ENCODE measurements around the gene SNAP25.

The SNAP25 gene

GRCh38 chr20:10225439-10226060, 6.9 kb downstream of the SNAP25 start:
- no peak overlapping the region for H3K4me3 ChIP-seq (ENCODE audit: low read depth, low read length)
- DNase-seq (ENCODE audit: low read depth) = no peak
- TF ChIP-seq CTCF (IDR thresholded peaks at IDR 0.05; ENCODE audit: control insufficient read depth, extremely low read depth, insufficient read depth) = peak; percentile 26

- no peak overlapping the region for H3K4me3 ChIP-seq (ENCODE audit: low read depth, low read length)
- TF ChIP-seq CTCF (IDR thresholded peaks at IDR 0.05; ENCODE audit: control insufficient read depth, extremely low read depth, insufficient read depth) = no peak
- no peak for DNase-seq (ENCODE audit: low read depth)
Measured at GRCh38 chr20:10228330-10228729, 9.7 kb downstream of the SNAP25 start.

- TF ChIP-seq CTCF (IDR thresholded peaks at IDR 0.05; ENCODE audit: control insufficient read depth, extremely low read depth, insufficient read depth) = no peak
- DNase-seq (ENCODE audit: low read depth) = no peak
- no peak overlapping the region for H3K4me3 ChIP-seq (ENCODE audit: low read depth, low read length)
Measured at GRCh38 chr20:10231290-10231689, 12.7 kb downstream of the SNAP25 start.

- TF ChIP-seq CTCF (IDR thresholded peaks at IDR 0.05; ENCODE audit: control insufficient read depth, extremely low read depth, insufficient read depth) = no peak
- DNase-seq (ENCODE audit: low read depth) = no peak
- no peak overlapping the region for H3K4me3 ChIP-seq (ENCODE audit: low read depth, low read length)
Measured at GRCh38 chr20:10236540-10237533, 18.2 kb downstream of the SNAP25 start.

- no peak for TF ChIP-seq CTCF (IDR thresholded peaks at IDR 0.05; ENCODE audit: control insufficient read depth, extremely low read depth, insufficient read depth)
- no peak overlapping the region for H3K4me3 ChIP-seq (ENCODE audit: low read depth, low read length)
- DNase-seq (ENCODE audit: low read depth) = peak; percentile 37
Measured at GRCh38 chr20:10239954-10240353, 21.3 kb downstream of the SNAP25 start.

GRCh38 chr20:10240655-10241054, 22.0 kb downstream of the SNAP25 start:
- no peak for DNase-seq (ENCODE audit: low read depth)
- TF ChIP-seq CTCF (IDR thresholded peaks at IDR 0.05; ENCODE audit: control insufficient read depth, extremely low read depth, insufficient read depth) = no peak
- H3K4me3 ChIP-seq (ENCODE audit: low read depth, low read length) = no peak overlapping the region
